GM23338 (cell line): ENCODE data around the gene DYSF. TPM values are rescaled to one million over a fixed set of nuclear protein-coding genes. Genes with fewer than 3 reads are reported as not detected.

Source experiments
- ATAC-seq: fragments of 200-7000 bp; cut with Tn5 transposase; 3 replicates; pipeline ENCODE4 v1.9.1; 2020
- DNase-seq: peaks from one replicate; pipeline ENCODE4 v3.0.0-alpha.2; 2015; ENCODE audit warnings: low spot score
- H2AFZ ChIP-seq: fragments of 200-600 bp; sonication (generic); 2 replicates; pipeline ENCODE4 v1.8.0; 2016; ENCODE audit warnings: antibody characterized with exemption, mild to moderate bottlenecking, moderate library complexity
- H3F3A ChIP-seq: fragments of 200-600 bp; sonication (generic); replicated peaks from 2 replicates; pipeline ENCODE4 v1.8.0; 2017; ENCODE audit warnings: antibody characterized with exemption, mixed run types, low read depth
- H3K27ac ChIP-seq: fragments of 200-600 bp; sonication (generic); 2 replicates; pipeline ENCODE4 v1.6.1; 2016; ENCODE audit warnings: low read depth
- H3K27me3 ChIP-seq: fragments of 200-600 bp; sonication (generic); 2 replicates; pipeline ENCODE4 v1.8.0; 2016; ENCODE audit warnings: mild to moderate bottlenecking, mixed run types, moderate library complexity; ENCODE audit not compliant: insufficient read depth
- H3K36me3 ChIP-seq: fragments of 200-600 bp; sonication (generic); 2 replicates; pipeline ENCODE4 v1.8.0; 2016; ENCODE audit warnings: mild to moderate bottlenecking; ENCODE audit not compliant: insufficient read depth
- H3K4me1 ChIP-seq: fragments of 200-600 bp; sonication (generic); 2 replicates; pipeline ENCODE4 v1.8.0; 2016; ENCODE audit warnings: mild to moderate bottlenecking, moderate library complexity; ENCODE audit not compliant: insufficient read depth
- H3K4me2 ChIP-seq: fragments of 200-600 bp; sonication (generic); 2 replicates; pipeline ENCODE4 v1.7.1; 2017; ENCODE audit warnings: mixed run types
- H3K4me3 ChIP-seq: fragments of 200-600 bp; sonication (generic); 2 replicates; pipeline ENCODE4 v1.6.1; 2016; ENCODE audit warnings: mixed run types
- H3K79me2 ChIP-seq: fragments of 200-600 bp; sonication (generic); replicated peaks from 2 replicates; pipeline ENCODE4 v1.8.0; 2017; ENCODE audit warnings: mild to moderate bottlenecking; ENCODE audit not compliant: insufficient read depth
- H3K9me2 ChIP-seq: fragments of 200-600 bp; sonication (generic); 2 replicates; pipeline ENCODE4 v1.8.0; 2017; ENCODE audit not compliant: insufficient read depth
- H4K20me1 ChIP-seq: fragments of 200-600 bp; sonication (generic); replicated peaks from 2 replicates; pipeline ENCODE4 v1.8.0; 2017; ENCODE audit warnings: mild to moderate bottlenecking; ENCODE audit not compliant: insufficient read depth
- H3K27ac Mint-ChIP-seq: 2 replicates; pipeline ENCODE4 v1.8.0; 2020; ENCODE audit warnings: inconsistent platforms, mild to moderate bottlenecking, moderate library complexity, mixed read lengths
- H3K27me3 Mint-ChIP-seq: 3 replicates; pipeline ENCODE4 v1.8.0; 2022; ENCODE audit warnings: low read depth, mild to moderate bottlenecking, moderate library complexity, mixed read lengths, inconsistent platforms; ENCODE audit not compliant: insufficient read depth, poor library complexity
- H3K36me3 Mint-ChIP-seq: 3 replicates; pipeline ENCODE4 v1.8.0; 2021; ENCODE audit warnings: low read depth, mild to moderate bottlenecking, inconsistent platforms, moderate library complexity, mixed read lengths
- H3K4me1 Mint-ChIP-seq: 3 replicates; pipeline ENCODE4 v1.8.0; 2020; ENCODE audit warnings: mild to moderate bottlenecking, inconsistent platforms, mixed read lengths
- H3K4me3 Mint-ChIP-seq: 3 replicates; pipeline ENCODE4 v1.8.0; 2021; ENCODE audit warnings: moderate library complexity, mild to moderate bottlenecking, inconsistent platforms, mixed read lengths
- H3K9me3 Mint-ChIP-seq: 3 replicates; pipeline ENCODE4 v1.8.0; 2020; ENCODE audit warnings: moderate library complexity, mild to moderate bottlenecking, inconsistent platforms, mixed read lengths
- CREB1 ChIP-seq: fragments of 250-450 bp; sonication (Bioruptor Pico); IDR thresholded peaks from 2 replicates; pipeline ENCODE4 v1.5.0; 2020; ENCODE audit warnings: low read depth, mild to moderate bottlenecking, moderate library complexity
- CTCF ChIP-seq, 2 experiments: fragments of 200-600 bp in 1 of 2; sonication (generic) in 1 of 2; conservative IDR thresholded peaks; 2 replicates each; pipeline versions ENCODE4 v1.5.1 to v1.6.1; 2016 to 2017; ENCODE audit warnings: antibody characterized with exemption in 2 of 2, low read depth in 2 of 2, mild to moderate bottlenecking in 2 of 2, moderate library complexity in 1 of 2
- ETS1 ChIP-seq: IDR thresholded peaks from 2 replicates; pipeline ENCODE4 v1.6.1; 2016; ENCODE audit warnings: antibody characterized with exemption
- EZH2 ChIP-seq: fragments of 200-600 bp; sonication (generic); IDR thresholded peaks from one replicate; pipeline ENCODE4 v1.8.0; 2017; ENCODE audit warnings: antibody characterized with exemption, mild to moderate bottlenecking, low read depth; ENCODE audit not compliant: unreplicated experiment
- EZH2phosphoT487 ChIP-seq: fragments of 200-600 bp; sonication (generic); IDR thresholded peaks from one replicate; pipeline ENCODE4 v1.8.1; 2018; ENCODE audit warnings: antibody characterized with exemption; ENCODE audit not compliant: unreplicated experiment
- JUNB ChIP-seq: IDR thresholded peaks from one replicate; pipeline ENCODE4 v1.6.1; 2016; ENCODE audit warnings: antibody characterized with exemption; ENCODE audit not compliant: unreplicated experiment
- NANOG ChIP-seq: IDR thresholded peaks from 2 replicates; pipeline ENCODE4 v1.6.1; 2016; ENCODE audit warnings: antibody characterized with exemption, borderline replicate concordance
- POLR2AphosphoS5 ChIP-seq: IDR thresholded peaks from 2 replicates; pipeline ENCODE4 v1.6.1; 2016; ENCODE audit warnings: antibody characterized with exemption, low read depth
- REST ChIP-seq: IDR thresholded peaks from one replicate; pipeline ENCODE4 v1.6.1; 2018; ENCODE audit warnings: antibody characterized with exemption; ENCODE audit not compliant: unreplicated experiment
- STAT1 ChIP-seq: IDR thresholded peaks from one replicate; pipeline ENCODE4 v1.6.1; 2016; ENCODE audit warnings: antibody characterized with exemption; ENCODE audit not compliant: unreplicated experiment
- ZNF114 ChIP-seq: fragments of 250-450 bp; sonication (Bioruptor Pico); IDR thresholded peaks from 2 replicates; pipeline ENCODE4 v1.5.0; 2020; ENCODE audit warnings: mild to moderate bottlenecking, moderate library complexity
- ZNF331 ChIP-seq: fragments of 250-450 bp; sonication (Bioruptor Pico); IDR thresholded peaks from 2 replicates; pipeline ENCODE4 v1.5.0; 2020; ENCODE audit warnings: low read depth, mild to moderate bottlenecking, moderate library complexity
- ZNF462 ChIP-seq: fragments of 250-450 bp; sonication (Bioruptor Pico); IDR thresholded peaks from 2 replicates; pipeline ENCODE4 v1.5.0; 2020; ENCODE audit warnings: mild to moderate bottlenecking, moderate library complexity
- polyA plus RNA-seq: library from polyadenylated mRNA; unstranded; fragments of >200 nt; fragmentation: Nextera tagmentation; extraction: Ambion mirVana; gene quantifications from 2 replicates; pipeline ENCODE4 v1.2.1, GENCODE V29; 2016
- total RNA-seq: library from RNA; depleted of rRNA; stranded (reverse); fragments of >200 nt; shearing (Covaris generic); gene quantifications from 2 replicates; pipeline ENCODE4 v1.2.3, GENCODE V29; 2014

The DYSF gene
- total and polyA plus RNA-seq, 2 experiments from 2014 or later = 7.3 to 21.3 TPM

- no peaks in the 10 kb centered on the region for H3K9me3 Mint-ChIP-seq
- no peaks in the 10 kb centered on the region for H3K4me1 Mint-ChIP-seq
- H3K27me3 ChIP-seq = no peaks in the 10 kb centered on the region
- H2AFZ ChIP-seq = no peak overlapping the region
- H4K20me1 ChIP-seq = no peaks in the 10 kb centered on the region; the same call in 1 of the 2 replicates
- H3K79me2 ChIP-seq = peaks cover 8% of the 10 kb centered on the region
- peaks cover 83% of the 10 kb centered on the region for H3K36me3 Mint-ChIP-seq
- H3F3A ChIP-seq = no peaks in the 10 kb centered on the region
- no peak for DNase-seq
- no peak overlapping the region for H3K27ac ChIP-seq
- peaks cover 5% of the 10 kb centered on the region for H3K27me3 Mint-ChIP-seq
- no peak overlapping the region for H3K4me3 ChIP-seq
- no peaks in the 10 kb centered on the region for H3K9me2 ChIP-seq
- no peaks in the 10 kb centered on the region for H3K4me1 ChIP-seq
- H3K27ac Mint-ChIP-seq = no peak overlapping the region
- no peak for TF ChIP-seq STAT1
- TF ChIP-seq CREB1 (CRISPR knock-in tag) = no peak
- no peak for TF ChIP-seq ZNF331 (CRISPR knock-in tag)
- no peak for TF ChIP-seq NANOG
- TF ChIP-seq POLR2AphosphoS5 = no peak
- no peak for TF ChIP-seq ZNF462 (CRISPR knock-in tag)
- no peak for TF ChIP-seq EZH2
- no peak for TF ChIP-seq ZNF114 (CRISPR knock-in tag)
- TF ChIP-seq ETS1 = no peak
- TF ChIP-seq JUNB = no peak
- TF ChIP-seq EZH2phosphoT487 = no peak
- TF ChIP-seq REST = no peak
- TF ChIP-seq CTCF (conservative IDR thresholded peaks at IDR 0.05; ENCODE audit: low read depth in 2 of 2) = no peak
- no peak for ATAC-seq
- no peak overlapping the region for H3K4me3 Mint-ChIP-seq
- H3K36me3 ChIP-seq = peaks cover 64% of the 10 kb centered on the region
- H3K4me2 ChIP-seq = no peak overlapping the region
These were observed 24.6 kb upstream of the DYSF start for GRCh38 chr2:71428472-71429383.
